Measurements from ENCODE around the gene TXNIP. TPM values are rescaled to one million over a fixed set of nuclear protein-coding genes. Genes with fewer than 3 reads are reported as not detected.

TXNIP gene
- total RNA-seq, 2 donors from 2014 or later = 393 to 441 TPM

DNA sequence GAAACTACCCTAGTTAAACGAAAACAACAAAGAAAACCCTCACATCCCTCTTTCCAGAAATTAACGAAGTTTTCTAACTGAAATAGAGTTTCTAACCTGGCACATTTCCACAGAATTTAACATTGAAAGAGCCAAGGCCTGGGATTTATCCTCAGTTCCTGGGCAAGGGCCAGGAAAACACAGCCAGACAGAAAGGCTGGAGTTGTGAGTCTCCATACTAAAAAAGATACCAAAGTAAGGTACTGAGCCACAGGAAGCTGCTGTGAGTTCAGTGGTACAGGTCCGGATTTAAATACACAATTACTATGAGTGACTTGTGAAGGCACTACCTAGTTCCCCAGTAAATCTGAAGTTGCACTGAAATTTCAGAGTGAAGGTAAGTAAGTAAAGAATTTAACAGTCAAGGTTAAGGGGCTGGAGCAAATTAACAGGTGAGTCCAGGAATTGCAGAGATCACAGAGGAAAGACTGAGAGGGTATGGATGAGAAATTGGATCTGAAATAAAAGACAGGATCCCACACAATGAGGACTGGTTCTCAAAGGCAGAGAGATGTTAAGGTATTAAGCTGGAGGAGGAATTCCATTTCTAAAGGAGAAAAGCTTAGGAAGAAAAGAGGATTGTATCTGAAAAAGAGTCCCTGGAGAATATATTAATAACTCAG, 39.5 kb downstream of the TXNIP start:
- intact Hi-C loops (cut with DNase I) = no loop called here
- DNase-seq (ENCODE audit: low spot score) = no peak

DNA sequence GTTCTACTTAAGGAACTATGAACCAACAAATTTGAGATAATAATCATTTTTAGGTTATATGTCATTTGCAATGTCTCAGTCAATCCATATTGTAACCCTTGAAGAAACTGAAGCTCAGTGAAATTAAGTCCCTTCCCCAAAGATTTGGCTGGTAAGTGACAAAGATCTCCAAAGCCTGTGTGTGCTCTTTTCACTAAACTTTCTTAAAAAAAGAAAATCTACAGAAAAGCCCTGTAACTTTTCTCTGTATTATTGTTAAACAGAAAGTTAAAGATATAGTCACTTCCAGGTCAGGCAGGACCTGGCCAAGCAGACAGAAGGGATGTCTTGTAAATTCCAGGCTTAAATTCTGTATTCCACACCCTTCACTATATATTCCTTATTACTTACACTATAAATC, 40.0 kb downstream of the TXNIP start:
- intact Hi-C loops (cut with DNase I) = no loop called here
- DNase-seq (ENCODE audit: low spot score) = no peak

DNA sequence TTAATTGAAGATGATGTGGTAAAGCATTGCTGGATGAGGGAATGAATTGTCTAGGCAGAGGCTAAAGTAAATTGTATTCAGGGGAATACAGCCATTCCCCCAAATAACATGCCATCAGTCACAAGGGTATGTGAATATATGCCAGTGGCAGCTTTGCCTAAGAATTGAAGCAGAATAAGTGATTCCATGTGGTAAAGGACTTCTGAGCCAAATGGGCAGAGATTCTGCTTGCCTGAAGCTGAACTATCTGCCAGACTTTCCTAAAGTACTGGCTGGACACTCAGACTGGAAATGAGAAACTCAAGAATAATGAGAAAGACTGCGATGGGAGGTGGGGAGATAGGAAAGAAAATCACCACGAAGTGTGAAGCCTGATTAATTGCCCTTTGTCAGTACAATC, 40.9 kb downstream of the TXNIP start:
- intact Hi-C loops (cut with DNase I) = no loop called here
- no peak for DNase-seq (ENCODE audit: low spot score)

DNA sequence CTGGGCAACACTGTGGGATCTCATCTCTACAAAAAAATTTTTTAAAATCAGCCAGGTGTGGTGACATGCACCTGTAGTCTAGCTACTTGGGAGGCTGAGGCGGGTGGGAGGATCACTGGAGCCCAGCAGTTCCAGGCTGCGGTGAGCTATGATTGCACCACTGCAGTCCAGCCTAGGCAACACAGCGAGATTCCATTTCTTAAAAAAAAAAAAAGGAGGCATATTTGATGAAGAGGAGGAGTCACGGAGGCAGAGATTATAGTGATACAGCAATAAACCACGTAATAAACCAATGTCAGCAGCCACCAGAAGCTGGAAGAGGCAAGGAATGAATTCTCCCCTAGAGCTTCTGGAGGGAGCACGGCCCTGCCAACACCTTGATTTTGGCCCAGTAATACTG, 42.5 kb downstream of the TXNIP start:
- intact Hi-C loops (cut with DNase I) = no loop called here
- no peak for DNase-seq (ENCODE audit: low spot score)

DNA sequence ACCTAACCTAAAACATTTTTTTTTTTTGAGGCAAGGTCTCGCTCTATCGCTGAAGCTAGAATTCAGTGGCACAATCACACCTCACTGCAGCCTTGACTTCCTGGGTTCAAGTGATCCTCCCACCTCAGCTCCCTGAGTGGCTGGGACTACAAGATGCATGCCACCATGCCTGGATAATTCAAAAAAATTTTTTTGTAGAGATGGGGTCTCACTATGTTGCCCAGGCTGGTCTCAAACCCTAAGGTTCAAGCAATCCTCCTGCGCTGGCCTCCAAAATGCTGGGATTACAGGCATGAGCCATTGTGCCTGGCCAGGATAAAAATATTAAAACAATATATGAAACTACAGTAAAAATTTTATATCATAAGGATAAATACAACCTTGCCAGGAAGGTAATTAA, 43.5 kb downstream of the TXNIP start:
- intact Hi-C loops (cut with DNase I) = no loop called here
- DNase-seq (ENCODE audit: low spot score) = no peak

DNA sequence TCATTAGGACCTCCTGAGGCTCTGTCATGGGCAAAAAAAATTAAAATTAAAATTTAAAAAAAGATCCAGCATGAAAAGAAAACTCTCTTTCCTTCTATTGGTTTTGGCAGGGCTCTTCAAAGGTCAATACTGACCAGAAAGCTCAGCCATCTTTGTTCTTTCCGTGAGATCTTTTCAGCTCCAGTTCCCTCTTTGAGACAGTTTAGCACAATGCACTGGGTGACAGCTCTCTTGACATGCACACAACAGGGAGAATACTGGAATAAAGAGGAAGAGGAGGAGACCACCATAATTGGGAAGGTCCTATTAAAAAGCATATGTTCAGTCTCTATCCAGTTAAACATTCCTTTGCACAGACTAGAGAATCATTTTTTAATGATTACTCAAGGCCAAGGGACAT, 44.9 kb downstream of the TXNIP start:
- no peak for DNase-seq (ENCODE audit: low spot score)
- intact Hi-C loops (cut with DNase I) = no loop called here

DNA sequence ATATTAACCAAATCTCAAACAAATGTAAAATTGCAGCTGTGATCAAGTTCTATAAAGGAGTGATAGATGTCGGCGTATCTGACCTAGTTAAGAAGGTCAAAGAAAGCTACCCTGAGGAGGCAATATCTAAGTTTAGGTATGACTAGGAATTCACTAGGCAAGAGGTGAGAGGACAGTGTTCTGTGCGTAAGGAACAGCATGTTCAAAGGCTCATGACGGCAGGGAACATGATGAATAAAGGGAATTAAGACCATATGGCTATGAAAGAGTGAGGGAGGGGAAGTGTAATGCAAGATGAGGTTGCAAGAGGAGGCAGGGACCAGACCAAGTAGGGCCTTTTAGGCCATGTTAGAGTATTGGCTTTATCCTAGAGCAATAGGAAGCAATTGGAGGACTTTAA, 47.2 kb downstream of the TXNIP start:
- DNase-seq (ENCODE audit: low spot score) = no peak
- intact Hi-C loops (cut with DNase I) = no loop called here

DNA sequence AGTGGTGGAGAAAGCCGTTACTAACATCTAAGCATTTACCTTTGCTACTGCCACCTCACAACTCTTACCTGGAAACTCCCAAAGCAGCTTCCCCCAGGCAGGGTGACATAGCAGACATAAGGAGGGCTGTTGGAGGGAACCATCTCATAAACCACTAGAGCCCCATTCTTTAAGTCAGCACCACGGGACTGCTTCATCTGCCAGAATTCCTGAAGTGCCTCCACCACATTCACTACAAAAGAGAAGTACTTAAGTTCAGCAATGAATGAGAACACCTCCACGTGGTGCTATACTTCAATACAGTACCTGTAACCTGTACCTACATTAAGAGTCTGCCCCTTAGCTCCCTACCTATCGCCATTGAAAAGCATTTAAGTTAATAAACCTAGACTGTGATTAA, 48.8 kb downstream of the TXNIP start:
- DNase-seq (ENCODE audit: low spot score) = no peak
- intact Hi-C loops (cut with DNase I) = loop anchor here in 1 of 2 donors (1.0 kb wide), 1 partner anchor 21 kb away; no protein-coding TSS in a partner anchor

DNA sequence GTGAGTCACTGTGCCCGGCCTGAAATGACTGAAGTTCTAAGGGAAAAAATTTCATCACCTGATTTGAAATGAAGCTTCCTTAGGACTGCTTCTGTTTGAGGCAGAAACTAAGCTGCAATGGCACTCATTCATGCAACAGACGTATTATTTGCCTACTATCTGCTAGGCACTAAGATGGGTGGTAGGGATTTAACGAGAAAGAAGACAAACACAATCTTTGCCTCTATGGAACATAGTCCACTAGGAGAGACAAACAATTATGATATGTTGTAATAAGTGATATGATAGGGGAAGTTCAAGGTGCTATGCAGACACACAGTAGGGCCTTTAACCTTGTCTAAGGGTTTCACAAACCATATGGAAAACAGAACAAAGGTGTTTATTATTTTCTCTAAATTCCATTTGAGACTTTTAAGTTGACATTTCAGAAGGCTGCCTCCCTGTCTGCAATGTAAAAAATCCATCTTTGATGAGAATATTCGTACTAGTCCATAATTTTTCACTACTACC, 49.8 kb downstream of the TXNIP start:
- intact Hi-C loops (cut with DNase I) = no loop called here
- DNase-seq (ENCODE audit: low spot score) = no peak

DNA sequence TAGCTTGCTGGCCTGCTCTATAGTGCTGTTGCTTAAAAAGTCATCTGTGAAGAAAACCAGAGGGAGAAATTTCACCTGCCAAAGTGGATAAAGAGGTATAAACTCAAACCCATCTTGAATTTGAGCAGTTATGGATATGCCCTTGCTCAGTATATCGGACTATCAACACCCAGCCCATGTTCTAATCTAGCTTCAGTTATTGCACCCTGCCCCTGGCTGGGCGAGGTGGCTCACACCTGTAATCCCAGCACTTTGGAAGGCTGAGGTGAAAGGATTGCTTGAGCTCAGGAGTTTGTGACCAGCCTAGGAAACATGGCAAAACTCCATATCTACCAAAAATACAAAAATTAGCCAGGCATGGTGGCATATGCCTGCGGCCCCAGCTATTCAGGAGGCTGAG, 51.8 kb downstream of the TXNIP start:
- DNase-seq (ENCODE audit: low spot score) = no peak
- intact Hi-C loops (cut with DNase I) = no loop called here

DNA sequence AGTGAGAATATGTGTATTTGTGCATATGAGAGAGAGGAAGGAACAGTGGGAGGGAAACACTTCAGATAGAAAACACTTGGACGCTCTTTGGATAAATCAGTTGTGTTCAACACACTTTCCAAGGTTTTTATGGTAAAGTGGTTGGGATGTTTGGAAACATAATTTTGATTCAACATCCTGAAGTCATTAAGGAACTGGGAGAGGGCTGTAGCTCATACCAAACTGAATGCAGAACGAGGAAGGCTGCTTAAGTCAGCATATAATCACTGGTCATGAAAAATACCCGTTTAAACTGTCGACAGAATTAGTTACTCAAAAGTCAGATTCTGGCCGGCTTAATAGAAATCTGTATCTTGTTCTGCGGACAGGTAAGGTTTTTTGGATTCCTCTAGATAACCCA, 53.5 kb downstream of the TXNIP start:
- intact Hi-C loops (cut with DNase I) = no loop called here
- DNase-seq (ENCODE audit: low spot score) = no peak

Other genes starting within 250 kb of the TXNIP start
- gene RNF115, start 172.5 kb downstream of the TXNIP start, total RNA-seq = 10 to 100 TPM; 28.5 to 69.0 TPM
- gene POLR3C, start 172.4 kb downstream of the TXNIP start, total RNA-seq = 10 to 100 TPM; 22.1 to 25.3 TPM
- 1 to 10 TPM; 1.8 to 2.5 TPM for gene NUDT17, start 150.9 kb downstream of the TXNIP start, total RNA-seq
- gene PIAS3, start 137.5 kb downstream of the TXNIP start, total RNA-seq = 10 to 100 TPM; 28.6 to 34.7 TPM
- gene ANKRD35, start 110.7 kb downstream of the TXNIP start, total RNA-seq = 1 to 10 TPM; 5.0 to 7.0 TPM
- 1 to 10 TPM; 5.7 to 9.0 TPM for gene ITGA10, start 86.5 kb downstream of the TXNIP start, total RNA-seq
- gene PEX11B, start 77.9 kb downstream of the TXNIP start, total RNA-seq = 10 to 100 TPM; 19.8 to 24.4 TPM
- 10 to 100 TPM; 81.0 to 83.3 TPM for gene RBM8A, start 69.1 kb downstream of the TXNIP start, total RNA-seq
- 10 to 100 TPM; 45.5 to 45.8 TPM for gene LIX1L, start 38.6 kb downstream of the TXNIP start, total RNA-seq
- gene ANKRD34A, start 32.0 kb downstream of the TXNIP start, total RNA-seq = 1 to 10 TPM; 2.3 TPM
- 10 to 100 TPM; 22.8 to 23.8 TPM for gene POLR3GL, start 31.9 kb downstream of the TXNIP start, total RNA-seq
- gene HJV, start 25.2 kb upstream of the TXNIP start, total RNA-seq = not detected
- gene NBPF10, start 148.2 kb upstream of the TXNIP start, total RNA-seq = 1 to 10 TPM; 2.4 to 3.4 TPM
- 10 to 100 TPM; 33.7 to 38.4 TPM for gene NOTCH2NLA, start 232.4 kb upstream of the TXNIP start, total RNA-seq